Stimulated activated naive CD8-positive, alpha-beta T cell treated with anti-CD3 and anti-CD28 coated beads, Interleukin-15, Interleukin-2, amounts not matched to agents 100 ng/mL and 50 ng/mL, for 24 hours (primary cell): Measurements from ENCODE around the gene GIGYF1.
A peak's percentile ranks its signal among the peaks of the same experiment; 100 is the strongest.
"Not testable (repeated sequence)": the region's sequence is repeated elsewhere in the genome, so short reads cannot be mapped to it uniquely, and the experiment has no call there.

Experiments
- H3K27ac Mint-ChIP-seq: one replicate; pipeline ENCODE4 v1.8.0; 2021; ENCODE audit warnings: mild to moderate bottlenecking, mixed read lengths
- H3K27me3 Mint-ChIP-seq: one replicate; pipeline ENCODE4 v1.8.0; 2021; ENCODE audit warnings: mixed read lengths
- H3K36me3 Mint-ChIP-seq: one replicate; pipeline ENCODE4 v1.8.0; 2021; ENCODE audit warnings: low read depth, mixed read lengths
- H3K4me1 Mint-ChIP-seq: one replicate; pipeline ENCODE4 v1.8.0; 2021; ENCODE audit warnings: low read depth, mixed read lengths
- H3K4me3 Mint-ChIP-seq: one replicate; pipeline ENCODE4 v1.8.0; 2021; ENCODE audit warnings: mild to moderate bottlenecking, mixed read lengths
- H3K9me3 Mint-ChIP-seq: one replicate; pipeline ENCODE4 v1.8.0; 2021; ENCODE audit warnings: mixed read lengths

The GIGYF1 gene

DNA sequence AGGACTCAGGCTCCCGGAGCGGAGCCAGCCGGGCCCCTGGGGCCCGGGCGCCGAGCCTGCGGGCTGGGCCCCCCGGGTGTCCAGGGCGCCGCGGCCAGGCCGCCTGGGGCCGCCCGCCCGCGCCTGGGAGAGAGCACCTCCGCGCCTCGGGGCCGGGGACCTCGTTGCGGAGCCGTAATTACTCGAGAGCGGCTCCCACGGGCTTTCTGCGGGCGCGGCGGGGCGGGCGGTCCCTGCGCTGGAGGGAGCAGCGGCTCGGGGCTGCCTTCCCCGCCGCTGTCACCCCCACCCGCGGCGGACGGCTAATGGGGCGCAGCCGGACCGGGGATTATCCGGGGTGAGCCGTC, 19.0 kb downstream of the GIGYF1 start:
- H3K4me1 Mint-ChIP-seq: peaks cover 18% of the 10 kb centered on the region
- peak overlapping the region; percentile 91 for H3K4me3 Mint-ChIP-seq
- H3K36me3 Mint-ChIP-seq: peaks cover 18% of the 10 kb centered on the region
- no peaks in the 10 kb centered on the region for H3K27me3 Mint-ChIP-seq
- H3K27ac Mint-ChIP-seq: no peak overlapping the region
- no peaks in the 10 kb centered on the region for H3K9me3 Mint-ChIP-seq

DNA sequence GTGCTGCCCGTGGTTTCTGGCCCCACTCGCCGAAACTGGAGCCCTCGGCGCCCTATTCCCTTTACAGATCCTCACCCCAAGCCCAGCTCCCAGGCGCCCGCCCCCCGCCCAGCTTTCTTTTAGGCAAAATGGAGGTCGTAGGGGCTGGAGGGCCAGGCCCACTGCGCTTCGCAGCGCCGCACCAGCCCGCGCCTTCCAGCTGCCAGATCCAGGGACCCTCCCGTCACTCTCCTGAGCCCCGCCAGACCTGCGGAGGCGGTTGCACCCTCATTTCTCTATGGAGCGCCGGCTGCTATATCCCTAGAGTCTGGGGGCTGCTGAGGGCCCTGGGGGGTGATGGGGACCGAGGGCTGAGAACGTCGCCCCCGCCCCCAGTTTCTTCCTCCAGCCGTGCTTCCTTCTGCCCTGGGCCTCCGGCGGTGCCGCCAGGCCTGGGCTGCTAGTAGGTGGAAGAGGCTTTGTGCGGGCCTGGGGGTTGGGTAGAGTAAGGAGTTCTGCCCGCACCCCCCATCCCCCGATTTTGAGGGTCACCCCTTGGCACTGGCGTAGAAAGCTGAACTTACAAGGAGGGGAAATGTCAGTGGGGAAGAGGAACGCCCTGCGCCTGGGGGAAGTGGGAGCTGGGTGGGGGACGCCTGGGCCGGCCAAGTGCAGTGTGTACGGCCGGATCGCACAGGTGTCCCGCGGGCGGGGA, 19.5 kb downstream of the GIGYF1 start:
- H3K9me3 Mint-ChIP-seq: no peaks in the 10 kb centered on the region
- H3K4me3 Mint-ChIP-seq: peak overlapping the region; percentile 91
- H3K36me3 Mint-ChIP-seq: peaks cover 15% of the 10 kb centered on the region

GRCh38 chr7:100673942-100674410, 20.1 kb downstream of the GIGYF1 start:
- H3K4me1 Mint-ChIP-seq: peaks cover 15% of the 10 kb centered on the region
- no peaks in the 10 kb centered on the region for H3K27me3 Mint-ChIP-seq
- peak overlapping the region; percentile 91 for H3K4me3 Mint-ChIP-seq
- H3K9me3 Mint-ChIP-seq: no peaks in the 10 kb centered on the region
- H3K27ac Mint-ChIP-seq: peak overlapping the region; percentile 93
- H3K36me3 Mint-ChIP-seq: peaks cover 10% of the 10 kb centered on the region

More for the DNA sequence above, 19.5 kb downstream of the GIGYF1 start:
- Mint-ChIP-seq H3K27ac (peak overlapping the region; percentile 93), H3K27me3 (no peaks in the 10 kb centered on the region), H3K4me1 (peaks cover 15% of the 10 kb centered on the region)

DNA sequence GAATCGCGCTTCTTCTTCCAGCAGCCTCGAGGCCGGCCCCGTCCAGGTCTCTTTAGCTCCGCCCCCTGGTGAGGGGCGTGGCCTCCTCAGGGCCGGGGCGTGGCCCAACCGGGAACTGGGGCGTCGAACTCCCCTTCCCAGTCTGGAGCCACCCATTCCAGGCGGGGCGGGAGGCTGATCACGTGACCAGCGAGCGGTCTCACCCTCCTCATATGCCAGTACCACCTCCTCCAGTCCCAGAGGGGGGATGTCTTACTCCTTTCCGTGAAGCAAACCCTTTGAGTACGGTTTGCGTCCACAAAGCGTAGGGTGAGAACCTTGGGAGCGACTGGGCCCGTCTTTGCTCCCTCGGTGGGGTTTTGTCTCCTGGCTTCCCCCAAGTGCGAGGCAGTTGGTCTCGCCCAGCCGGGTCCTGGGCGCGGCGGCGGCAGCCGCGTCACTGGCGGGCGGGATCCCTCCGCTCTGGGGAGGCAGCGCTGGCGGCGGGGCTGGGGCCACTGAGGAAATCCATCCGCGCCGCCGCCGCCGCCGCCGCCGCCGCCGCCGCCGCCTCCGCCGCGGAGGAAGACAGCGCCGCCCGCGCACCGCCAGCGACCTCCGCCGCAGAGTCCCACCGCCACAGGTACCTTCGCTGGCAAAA, 20.6 kb downstream of the GIGYF1 start, which contains the start of gene GNB2:
Gene GNB2, plus strand, starts transcription at position 439 of the 640 bp plus-strand sequence. CDS start 2,526 bp downstream, outside the sequence.
- H3K36me3 Mint-ChIP-seq: peaks cover 10% of the 10 kb centered on the region
- H3K4me1 Mint-ChIP-seq: peaks cover 14% of the 10 kb centered on the region
- H3K9me3 Mint-ChIP-seq: no peaks in the 10 kb centered on the region
- peak within 1 kb of the TSS; percentile 95 for H3K27ac Mint-ChIP-seq
- peak within 1 kb of the TSS; percentile 91 for H3K4me3 Mint-ChIP-seq
- no peaks in the 10 kb centered on the region for H3K27me3 Mint-ChIP-seq

GRCh38 chr7:100671353-100672327, 22.4 kb downstream of the GIGYF1 start:
- no peaks in the 10 kb centered on the region for H3K9me3 Mint-ChIP-seq
- H3K27me3 Mint-ChIP-seq: no peaks in the 10 kb centered on the region
- H3K27ac Mint-ChIP-seq: no peak overlapping the region
- peaks cover 3% of the 10 kb centered on the region for H3K36me3 Mint-ChIP-seq
- H3K4me3 Mint-ChIP-seq: no peak overlapping the region
- H3K4me1 Mint-ChIP-seq: peaks cover 4% of the 10 kb centered on the region

- no peak overlapping the region for H3K4me3 Mint-ChIP-seq
- no peak overlapping the region for H3K27ac Mint-ChIP-seq
- no peaks in the 10 kb centered on the region for H3K9me3 Mint-ChIP-seq
- no peaks in the 10 kb centered on the region for H3K36me3 Mint-ChIP-seq
- H3K4me1 Mint-ChIP-seq: no peaks in the 10 kb centered on the region
- no peaks in the 10 kb centered on the region for H3K27me3 Mint-ChIP-seq
Measured at GRCh38 chr7:100670074-100670473, 24.0 kb downstream of the GIGYF1 start.

- H3K27ac Mint-ChIP-seq, H3K4me3 Mint-ChIP-seq, H3K4me1 Mint-ChIP-seq, H3K27me3 Mint-ChIP-seq, H3K36me3 Mint-ChIP-seq, H3K9me3 Mint-ChIP-seq: not testable (repeated sequence)
Measured at GRCh38 chr7:100669106-100669505, 24.9 kb downstream of the GIGYF1 start.

GRCh38 chr7:100668069-100668449, 26.0 kb downstream of the GIGYF1 start:
- Mint-ChIP-seq H3K27me3 (no peaks in the 10 kb centered on the region), H3K4me1 (no peaks in the 10 kb centered on the region), H3K27ac (no peak overlapping the region), H3K36me3 (no peaks in the 10 kb centered on the region), H3K9me3 (no peaks in the 10 kb centered on the region), H3K4me3 (no peak overlapping the region)

DNA sequence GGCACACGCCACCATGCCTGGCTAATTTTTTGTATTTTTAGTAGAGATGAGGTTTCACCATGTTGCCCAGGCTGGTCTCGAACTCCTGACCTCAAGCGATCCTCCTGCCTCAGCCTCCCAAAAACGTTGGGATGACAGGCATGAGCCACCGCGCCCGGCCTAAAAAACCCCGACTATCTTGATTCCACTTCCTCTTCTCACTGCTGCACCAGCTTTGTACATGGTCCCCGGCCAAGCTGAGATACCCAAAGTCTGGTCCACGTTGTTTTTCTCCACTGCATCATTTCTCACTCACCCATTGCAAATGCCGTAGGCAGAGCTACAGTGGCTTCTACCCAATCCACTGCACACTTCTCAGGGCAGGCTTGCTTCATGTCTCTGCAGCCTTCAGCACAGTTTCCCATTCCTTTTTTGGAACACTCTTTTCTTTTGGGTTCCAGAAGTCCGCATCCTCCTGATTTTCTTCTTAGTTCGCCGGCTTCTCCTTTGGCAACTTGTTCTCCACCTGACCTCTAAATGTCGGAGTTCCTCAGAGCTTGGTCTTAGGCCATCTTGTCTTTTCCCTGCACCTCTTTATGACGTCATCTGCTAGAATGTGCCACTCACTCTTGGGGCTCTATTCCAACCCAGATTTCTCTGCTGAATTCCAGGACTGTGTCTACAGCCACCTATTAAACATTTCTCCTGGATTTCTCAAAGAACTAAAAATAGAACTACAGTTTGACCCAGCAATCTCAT, 26.6 kb downstream of the GIGYF1 start:
- H3K4me1 Mint-ChIP-seq: no peaks in the 10 kb centered on the region
- no peak overlapping the region for H3K27ac Mint-ChIP-seq
- H3K36me3 Mint-ChIP-seq: no peaks in the 10 kb centered on the region
- H3K4me3 Mint-ChIP-seq: no peak overlapping the region
- no peaks in the 10 kb centered on the region for H3K9me3 Mint-ChIP-seq
- no peaks in the 10 kb centered on the region for H3K27me3 Mint-ChIP-seq

- H3K27me3 Mint-ChIP-seq: no peaks in the 10 kb centered on the region
- H3K4me1 Mint-ChIP-seq: no peaks in the 10 kb centered on the region
- H3K9me3 Mint-ChIP-seq: no peaks in the 10 kb centered on the region
- no peak overlapping the region for H3K27ac Mint-ChIP-seq
- H3K36me3 Mint-ChIP-seq: no peaks in the 10 kb centered on the region
- H3K4me3 Mint-ChIP-seq: no peak overlapping the region
Measured at GRCh38 chr7:100665168-100665726, 28.8 kb downstream of the GIGYF1 start.

DNA sequence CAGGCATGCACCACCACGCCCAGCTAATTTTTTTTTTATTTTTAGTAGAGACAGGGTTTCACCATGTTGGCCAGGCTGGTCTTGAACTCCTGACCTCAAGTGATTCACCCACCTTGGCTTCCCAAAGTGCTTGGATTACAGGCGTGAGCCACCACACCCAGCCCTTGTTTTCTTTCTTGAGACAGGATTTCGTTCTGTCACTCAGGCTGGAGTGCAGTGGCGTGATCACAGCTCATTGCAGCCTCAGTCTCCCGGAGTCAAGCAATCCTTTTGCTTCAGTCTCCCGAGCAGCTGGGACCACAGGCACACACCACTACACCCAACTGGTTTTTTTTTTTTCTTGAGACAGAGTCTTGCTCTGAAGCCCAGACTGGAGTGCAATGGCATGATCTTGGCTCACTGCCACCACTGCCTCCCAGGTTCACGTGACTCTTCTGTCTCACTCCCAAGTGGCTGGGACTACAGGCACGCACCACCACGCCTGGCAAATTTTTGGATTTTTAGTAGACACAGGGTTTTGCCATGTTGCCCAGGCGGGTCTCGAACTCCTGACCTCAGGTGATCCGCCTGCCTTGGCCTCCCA, 31.8 kb downstream of the GIGYF1 start:
- H3K4me3 Mint-ChIP-seq, H3K4me1 Mint-ChIP-seq, H3K27ac Mint-ChIP-seq, H3K9me3 Mint-ChIP-seq, H3K36me3 Mint-ChIP-seq: not testable (repeated sequence)
- peaks cover 20% of the 10 kb centered on the region for H3K27me3 Mint-ChIP-seq

GRCh38 chr7:100655908-100656674, 38.0 kb downstream of the GIGYF1 start, which contains the start of gene ACTL6B:
ACTL6B (minus strand) TSS chr7:100656448; CDS start chr7:100656354, 94 bp downstream.
- Mint-ChIP-seq H3K9me3 (no peaks in the 10 kb centered on the region), H3K4me1 (no peaks in the 10 kb centered on the region), H3K27me3 (peaks cover 36% of the 10 kb centered on the region), H3K4me3 (no peak within 1 kb of the TSS), H3K27ac (no peak within 1 kb of the TSS), H3K36me3 (no peaks in the 10 kb centered on the region)
